HG03460 (cell line): ENCODE results near the gene FUT3.

Experiments used
- ATAC-seq: cut with Tn5 transposase; IDR thresholded peaks from one replicate; pipeline ENCODE4 v1.9.1; 2021; ENCODE audit not compliant: unreplicated experiment

Gene FUT3

DNA sequence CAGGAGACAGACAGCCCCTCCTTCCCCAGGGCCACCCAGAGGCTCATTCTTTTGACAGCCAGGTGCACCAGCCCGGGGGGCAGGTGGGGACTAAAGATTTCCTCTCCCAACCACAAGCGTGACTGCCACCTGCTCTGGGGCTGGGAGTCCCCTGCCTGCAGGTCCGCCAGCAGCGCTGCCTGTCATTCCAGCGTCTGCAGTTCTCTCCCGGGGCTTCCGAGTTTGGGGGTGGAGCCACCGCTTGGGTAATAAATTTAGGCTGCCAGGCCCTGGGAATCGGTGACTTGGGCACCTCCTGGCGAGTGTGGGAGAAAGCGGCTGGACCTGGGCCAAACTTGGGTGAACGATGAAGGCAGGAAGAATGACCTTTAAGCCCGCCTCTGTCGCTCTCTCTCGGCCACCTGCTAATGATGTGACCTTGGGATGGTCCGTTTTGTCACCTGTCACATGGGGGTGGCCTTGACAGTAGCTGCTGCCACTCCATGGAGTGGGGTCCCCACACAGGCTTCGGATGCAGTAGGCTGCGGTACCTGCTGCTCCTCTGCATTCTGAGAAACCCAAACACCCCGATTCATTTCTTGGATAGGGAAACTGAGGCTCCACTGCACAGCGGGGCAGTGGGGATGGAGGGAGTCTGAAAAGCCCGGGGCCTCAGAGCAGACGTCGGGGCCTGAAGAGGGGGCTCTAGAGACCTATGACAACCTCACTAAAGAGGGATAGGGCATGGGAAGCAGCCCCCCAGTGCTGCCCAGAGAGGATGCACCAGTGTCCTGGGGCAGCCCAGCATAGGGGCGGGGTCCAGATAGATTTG is 24.5 kb downstream of the FUT3 start:
- ATAC-seq: no peak

DNA sequence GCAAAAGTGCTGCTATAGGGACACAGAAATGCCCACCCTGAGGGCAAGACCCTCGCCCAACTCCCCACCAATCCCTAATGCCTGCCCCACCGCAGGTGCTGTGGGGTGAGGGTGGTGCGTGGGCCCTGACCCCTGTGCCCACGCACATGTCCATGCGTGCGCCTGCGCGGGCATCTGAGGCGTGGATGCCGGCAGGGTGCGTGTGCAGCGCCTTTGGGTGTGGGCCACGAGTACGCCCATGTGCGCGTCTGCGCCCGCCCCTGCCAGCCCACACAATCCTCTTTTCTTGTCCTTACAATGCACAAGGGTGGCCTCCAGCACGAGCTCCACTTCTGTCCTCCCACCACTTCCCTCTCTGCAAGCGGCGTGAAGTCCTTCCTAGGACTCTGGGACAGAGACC is 26.1 kb downstream of the FUT3 start:
- ATAC-seq: no peak

DNA sequence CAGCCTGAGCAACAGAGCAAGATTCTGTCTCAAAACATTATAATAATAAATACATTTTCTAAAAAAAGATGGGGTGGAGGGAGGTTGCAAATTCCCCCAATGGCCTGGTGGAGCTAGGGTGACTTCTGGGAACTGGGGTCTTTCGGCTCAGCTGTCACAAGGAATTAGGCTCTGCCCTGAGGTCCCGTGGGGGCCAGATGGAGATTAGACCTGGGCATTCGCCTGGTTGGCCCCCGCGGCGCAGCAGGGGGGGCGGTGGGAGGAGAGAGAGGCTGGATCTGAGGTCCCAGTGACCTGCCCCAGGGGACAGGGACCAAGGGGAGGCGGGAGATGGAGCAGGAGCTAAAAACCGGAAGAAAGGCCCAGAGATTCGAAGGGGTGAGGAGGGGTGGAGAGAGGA is 26.5 kb downstream of the FUT3 start:
- no peak for ATAC-seq

DNA sequence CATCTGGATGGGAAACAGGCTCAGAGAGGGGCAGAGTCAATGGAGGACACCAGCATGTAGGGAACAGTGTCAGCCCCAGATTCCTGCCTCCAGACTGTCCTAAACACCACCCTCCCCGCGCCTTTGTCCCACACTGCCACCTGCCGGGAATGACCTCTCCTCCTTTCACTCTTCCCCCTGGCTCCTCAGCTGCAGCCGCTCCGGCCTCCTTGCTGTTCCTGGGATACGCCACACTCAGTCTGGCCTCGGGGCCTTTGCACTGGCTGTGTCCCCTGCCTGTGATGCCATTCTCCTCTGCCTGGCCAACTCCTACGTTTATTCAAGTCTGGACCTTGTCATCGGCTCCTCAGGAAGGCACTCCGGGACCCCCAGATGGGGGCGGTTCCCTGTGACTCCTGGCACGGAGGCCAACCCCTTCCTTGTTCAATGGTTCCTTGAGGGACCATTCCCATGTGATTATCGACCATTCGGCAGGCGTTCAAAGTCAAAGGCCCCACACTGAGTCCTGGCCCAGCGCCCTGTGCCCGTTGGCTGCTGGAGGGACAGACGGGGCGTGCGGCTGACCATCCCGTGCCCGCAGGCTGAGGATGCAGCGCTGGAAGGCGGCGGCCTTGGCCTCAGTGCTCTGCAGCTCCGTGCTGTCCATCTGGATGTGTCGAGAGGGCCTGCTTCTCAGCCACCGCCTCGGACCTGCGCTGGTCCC is 27.5 kb downstream of the FUT3 start:
- ATAC-seq: no peak

DNA sequence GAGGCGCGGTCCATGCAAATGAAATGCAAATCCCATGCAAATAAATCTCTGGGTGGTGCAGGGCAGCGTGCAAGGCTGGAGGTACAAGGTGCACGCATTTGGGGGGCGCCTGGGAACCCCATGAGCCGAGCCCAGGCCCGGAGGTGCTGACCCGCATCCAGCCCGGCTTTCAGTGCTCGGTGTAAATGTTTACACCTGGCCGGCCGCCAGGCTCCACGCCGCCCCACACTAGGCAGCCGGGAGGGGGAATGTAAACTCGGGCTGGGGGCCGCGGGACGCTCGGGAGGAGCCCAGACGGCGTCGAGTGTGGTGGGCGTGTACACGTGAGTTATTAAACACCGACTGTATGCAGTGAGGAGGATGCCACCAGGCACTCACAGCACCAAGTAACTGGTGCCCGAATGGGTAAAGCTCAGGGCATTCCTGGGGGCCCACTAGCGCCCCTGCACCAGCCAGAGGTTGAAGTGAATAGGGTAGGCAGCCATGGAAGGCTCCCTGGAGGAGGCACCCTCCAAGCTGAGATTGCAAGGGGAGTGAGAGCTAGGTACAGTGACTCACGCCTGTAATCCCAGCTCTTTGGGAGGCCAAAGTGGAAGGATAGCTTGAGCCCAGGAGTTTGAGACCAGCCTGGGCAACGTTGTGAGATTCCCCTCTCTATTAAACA is 28.9 kb downstream of the FUT3 start:
- no peak for ATAC-seq

DNA sequence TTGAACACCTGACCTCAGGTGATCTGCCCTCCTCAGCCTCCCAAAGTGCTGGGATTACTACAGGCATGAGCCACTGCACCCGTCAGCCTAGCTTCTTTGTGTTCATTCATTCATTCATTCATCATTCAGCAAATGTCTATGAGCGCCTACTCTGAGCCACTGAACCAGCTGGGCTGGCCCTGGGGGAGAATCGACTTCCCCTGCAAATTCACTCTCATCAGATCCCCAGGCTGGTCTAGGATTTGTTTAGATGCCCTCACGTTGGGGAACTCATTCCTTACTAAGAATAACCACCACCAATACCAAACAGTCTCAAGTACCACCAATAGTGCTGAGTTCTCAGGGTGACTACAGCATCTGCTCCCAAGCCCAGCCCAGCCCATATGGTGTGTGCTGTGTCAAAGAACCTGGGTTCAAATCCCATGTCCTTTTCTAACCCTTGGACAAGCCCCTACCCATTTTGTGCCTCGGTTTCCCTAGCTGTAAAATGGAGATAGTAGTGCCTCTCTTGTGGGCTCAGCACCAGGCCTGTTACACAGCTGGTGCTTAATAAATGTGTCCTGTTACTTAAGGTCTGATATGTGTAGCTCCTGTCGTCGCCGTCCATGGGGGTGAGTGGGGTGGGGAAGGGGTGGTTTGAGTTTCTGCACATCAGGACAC is 29.6 kb downstream of the FUT3 start:
- ATAC-seq: no peak

DNA sequence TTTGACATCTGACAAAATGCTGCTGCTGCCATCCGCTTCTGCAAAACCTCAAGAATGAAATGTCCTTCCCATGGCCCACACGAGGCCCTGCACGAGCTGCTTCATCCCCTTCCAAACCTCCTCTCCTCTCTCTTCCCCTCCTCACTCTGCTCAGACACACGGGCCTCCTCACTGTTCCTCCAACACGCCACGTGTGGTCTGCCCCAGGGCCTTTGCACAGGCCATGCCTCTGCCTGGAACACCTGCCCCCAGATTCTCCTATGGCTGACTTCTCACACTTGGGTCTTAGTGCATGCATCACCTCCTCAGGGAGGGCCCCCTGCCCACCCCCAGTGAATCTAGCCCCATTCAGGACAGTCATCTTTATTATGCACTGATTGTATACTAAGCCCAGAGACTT is 30.5 kb downstream of the FUT3 start:
- ATAC-seq: no peak

DNA sequence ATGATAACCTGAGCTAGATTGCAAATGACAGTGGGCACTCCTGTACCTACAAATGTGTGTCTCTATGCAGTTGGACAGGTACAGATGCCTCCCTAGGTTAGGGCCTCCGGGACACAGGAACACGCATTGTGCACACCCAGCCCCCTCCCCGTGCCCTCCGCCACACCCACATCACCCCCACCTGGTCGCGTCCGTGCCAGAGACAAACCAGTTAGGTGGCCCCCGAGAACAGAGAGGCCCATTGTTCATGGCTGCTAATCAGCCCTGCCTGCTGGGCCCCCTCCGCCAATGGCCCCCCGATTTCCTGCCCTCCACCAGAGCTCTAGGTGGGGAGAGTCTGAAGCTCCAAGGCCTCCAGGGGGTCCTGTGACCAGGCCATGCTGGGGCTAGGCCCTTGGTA is 32.7 kb downstream of the FUT3 start:
- ATAC-seq: no peak

DNA sequence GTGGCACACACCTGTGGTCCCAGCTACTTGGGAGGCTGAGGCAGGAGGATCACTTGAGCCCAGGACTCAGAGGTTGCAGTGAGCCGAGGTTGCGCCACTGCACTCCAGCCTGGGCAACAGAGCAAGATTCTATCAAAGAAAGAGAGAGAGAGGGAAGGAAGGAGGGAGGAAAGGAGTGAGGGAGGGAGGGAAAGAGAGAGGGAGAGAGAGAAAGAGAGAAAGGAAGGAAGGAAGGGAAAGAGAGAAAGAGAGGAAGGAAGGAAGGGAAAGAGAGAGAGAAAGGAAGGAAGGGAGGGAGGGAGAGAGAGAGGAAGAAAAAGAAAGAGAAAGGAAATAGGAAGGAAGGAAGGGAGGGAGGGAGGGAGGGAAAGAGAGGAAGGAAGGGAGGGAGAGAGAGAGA is 34.0 kb downstream of the FUT3 start:
- no peak for ATAC-seq

DNA sequence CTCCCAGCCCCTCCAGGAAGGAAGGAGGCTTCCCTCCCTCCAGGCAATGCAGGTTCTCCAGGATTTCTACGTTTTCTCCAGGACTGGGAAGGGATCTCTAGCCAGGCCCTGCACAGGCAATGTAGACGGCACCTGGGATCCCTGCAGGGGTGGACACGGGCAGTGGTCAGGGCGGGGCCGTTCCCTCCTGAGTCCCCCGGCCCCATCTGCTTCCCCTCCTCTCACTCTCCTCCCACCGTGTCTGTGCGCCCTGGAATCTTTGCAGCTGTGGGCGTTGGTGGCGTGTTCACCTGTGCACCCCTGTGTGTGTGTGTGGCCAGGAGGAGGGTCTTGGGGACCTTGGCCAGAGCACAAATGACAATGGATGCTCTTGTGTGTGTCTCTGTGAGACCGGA is 36.4 kb downstream of the FUT3 start:
- ATAC-seq: no peak

DNA sequence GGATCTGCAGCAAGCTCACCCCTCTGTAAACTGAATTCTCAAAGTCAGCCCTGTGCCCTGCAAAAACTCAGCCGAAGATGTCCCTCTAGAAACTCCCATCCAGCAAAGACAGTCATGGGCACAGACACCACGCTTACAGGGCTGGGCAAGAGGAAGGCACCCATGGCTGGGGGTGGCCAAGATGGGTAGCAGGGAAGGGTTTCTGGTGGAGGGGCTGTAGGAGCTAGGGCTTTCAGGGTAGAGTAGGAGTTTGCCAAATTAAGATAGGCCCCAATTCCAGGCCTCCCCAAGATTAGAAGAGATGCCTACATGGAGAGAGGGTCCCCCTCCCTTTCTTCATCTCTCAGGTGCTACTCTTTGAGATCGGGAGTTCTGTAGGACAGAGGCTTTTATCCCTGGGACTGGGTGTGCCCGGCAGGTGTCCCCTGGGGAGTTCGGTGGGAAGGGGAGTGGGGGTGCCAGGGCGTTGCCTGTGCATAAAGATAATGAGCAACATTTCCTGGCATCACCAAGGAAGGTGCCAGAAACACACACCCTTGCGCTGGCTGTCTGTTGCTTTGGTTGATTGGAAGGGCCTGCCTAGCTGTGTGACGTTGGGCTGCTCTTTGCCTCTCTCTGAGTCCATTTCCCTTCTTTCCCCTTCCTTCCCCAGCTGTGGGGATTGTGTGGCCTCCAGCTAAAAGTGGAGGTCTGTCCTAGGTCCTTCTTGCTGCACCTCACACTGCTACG is 37.0 kb downstream of the FUT3 start:
- ATAC-seq: no peak

DNA sequence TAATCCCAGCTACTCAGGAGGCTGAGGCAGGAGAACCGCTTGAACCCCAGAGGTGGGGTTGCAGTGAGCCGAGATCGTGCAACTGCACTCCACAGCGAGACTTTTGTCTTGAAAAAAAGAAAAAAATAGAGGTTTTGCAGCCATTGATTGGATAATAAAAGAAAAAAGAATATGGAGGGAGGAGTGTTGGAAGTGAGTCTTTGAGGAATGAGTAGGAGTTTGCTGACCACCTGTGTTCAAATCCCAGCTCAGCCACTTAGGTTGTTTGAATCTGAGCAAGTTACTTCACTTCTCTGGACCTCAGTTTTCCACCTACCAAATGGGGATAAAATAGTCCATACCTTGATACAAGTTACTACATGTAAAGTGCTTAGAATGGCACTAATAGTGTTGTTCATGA is 40.1 kb downstream of the FUT3 start:
- no peak for ATAC-seq

DNA sequence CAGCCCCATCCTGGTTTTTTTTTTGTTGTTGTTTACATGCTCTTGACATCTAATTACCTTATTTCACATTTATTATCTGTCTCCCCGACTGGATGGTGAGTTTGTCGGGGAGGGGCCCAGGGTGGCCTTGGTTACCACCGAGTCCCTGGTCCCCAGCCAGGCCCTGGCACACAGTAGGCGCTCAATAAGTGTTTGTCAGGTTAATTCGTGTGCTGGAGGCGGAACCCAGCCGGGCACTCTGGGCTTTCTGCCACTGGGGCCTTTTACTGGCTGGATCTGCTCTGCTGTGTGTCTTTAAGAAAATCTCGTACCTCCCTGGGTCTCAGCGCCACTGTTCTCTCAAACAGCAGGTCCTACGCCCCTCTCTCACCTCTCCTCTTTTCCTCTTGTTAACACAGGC is 41.8 kb downstream of the FUT3 start:
- ATAC-seq: no peak

DNA sequence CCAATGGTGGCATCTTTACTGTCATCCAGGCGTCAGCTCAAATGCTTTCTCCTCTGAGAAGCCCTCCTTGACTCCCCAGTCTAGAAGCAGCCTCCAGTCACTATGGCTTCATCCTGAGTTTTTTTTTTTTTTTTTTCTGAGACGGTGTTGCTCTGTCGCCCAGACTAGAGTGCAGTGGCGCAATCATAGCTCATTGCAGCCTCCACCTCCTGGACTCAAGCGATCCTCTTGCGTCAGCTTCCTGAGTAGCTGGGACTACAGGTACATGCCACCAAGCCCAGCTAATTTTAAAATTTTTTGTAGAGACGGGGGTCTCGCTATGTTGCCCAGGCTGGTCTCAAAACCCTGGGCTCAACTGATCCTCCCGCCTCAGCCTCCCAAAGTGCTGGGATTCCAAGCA is 42.2 kb downstream of the FUT3 start:
- no peak for ATAC-seq

DNA sequence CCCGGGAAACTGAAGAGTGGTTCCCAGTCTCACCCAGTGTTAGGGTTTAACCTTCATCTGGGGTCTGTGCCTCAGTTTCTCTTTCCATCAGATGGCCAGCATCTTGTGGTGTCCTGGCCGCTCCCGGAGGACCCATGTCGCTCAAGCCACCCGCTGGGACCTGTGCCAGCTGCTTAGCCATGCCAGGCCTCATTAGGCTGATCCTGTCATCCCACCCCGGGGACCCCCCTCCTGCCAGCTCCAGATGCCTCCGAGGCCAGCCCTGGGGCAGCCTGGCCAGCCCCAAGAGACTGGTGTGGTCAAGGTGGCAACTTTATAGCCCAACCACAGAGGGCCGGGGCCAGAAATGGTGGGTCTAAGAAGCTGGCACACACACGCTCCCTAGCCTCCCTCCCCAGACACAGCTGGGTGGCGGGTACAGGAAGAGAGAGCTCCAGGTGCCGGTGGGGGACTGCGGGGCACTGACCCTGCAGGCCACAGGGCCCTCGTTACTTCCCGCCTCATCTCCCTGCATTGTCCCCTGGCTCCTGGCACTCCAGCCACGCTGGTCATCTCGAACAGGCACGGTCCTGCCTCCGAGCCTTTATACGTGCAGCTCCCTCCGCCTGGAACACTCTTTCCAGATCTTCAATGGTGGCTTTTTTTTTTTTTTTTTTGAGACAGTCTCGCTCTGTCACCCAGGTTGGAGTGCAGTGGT is 43.0 kb downstream of the FUT3 start:
- ATAC-seq: no peak

DNA sequence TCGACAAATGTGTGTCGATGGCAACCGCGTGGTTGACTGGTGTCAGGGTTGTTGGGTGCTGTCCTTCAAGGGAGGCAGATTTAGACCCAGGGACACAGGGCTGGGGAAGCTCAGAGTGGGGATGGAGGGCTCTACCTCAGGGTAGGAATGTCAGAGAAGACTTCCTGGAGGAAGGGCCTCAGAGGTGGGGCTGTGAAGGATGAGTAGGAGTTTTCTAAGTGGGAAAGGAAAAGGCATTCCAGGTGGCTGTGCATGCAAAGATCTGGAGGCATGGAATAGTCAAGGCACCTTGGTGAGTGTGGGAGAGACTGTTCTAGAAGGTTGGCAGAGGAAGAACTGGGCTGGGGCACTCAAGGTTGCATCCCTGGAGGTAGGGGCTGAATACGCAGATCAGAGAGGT is 44.3 kb downstream of the FUT3 start:
- no peak for ATAC-seq

DNA sequence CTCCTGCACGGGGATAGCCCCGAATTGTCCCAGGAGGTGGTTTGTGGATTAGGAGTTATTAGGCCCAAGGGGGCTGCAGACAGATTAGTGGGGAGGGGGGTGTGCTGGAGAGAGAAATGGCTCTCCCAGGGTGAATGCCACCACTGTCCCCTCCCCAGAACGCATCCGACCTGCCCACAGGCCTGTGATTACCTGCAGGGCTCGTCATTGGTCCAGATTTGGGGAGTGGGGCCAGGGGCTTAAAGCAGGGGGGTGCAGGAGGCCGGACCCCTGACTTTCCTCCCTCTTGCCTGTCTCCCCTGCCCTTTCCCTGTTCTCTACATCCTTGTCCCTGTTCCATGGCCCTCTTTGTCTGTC is 45.1 kb downstream of the FUT3 start:
- ATAC-seq: no peak

DNA sequence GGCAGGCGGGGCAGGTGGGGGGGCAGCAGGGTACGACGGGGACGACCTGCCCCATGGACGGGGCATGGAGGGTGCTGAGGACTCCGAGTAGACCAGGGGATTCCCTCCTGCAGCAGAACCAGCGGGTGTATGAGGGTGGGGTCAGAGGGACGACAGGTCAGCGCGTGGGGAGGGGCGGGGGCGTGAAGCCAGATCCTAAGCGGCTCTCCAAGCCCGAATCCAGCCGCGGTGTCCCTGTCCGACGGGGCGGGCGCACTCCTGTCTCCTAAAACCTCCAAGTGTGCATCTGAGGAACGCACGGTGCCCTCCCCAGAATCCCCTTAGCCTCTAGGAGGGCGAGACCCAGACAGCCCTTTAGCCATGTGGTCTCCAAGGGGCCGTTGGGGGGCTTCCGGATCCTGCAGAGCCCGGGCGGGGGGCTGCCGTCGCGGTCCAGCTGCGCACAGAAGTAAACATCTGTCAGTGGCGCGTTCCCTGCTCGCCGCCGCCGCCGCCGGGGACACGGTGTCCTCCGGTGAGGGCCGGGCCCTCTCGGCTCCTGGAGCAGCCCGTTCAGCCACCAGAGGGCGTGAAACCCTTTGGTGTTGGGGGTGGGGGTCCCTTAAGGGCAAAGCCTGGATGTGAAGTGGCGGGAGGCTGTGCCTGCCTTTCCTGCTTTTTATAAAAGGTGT is 45.7 kb downstream of the FUT3 start:
- no peak for ATAC-seq

DNA sequence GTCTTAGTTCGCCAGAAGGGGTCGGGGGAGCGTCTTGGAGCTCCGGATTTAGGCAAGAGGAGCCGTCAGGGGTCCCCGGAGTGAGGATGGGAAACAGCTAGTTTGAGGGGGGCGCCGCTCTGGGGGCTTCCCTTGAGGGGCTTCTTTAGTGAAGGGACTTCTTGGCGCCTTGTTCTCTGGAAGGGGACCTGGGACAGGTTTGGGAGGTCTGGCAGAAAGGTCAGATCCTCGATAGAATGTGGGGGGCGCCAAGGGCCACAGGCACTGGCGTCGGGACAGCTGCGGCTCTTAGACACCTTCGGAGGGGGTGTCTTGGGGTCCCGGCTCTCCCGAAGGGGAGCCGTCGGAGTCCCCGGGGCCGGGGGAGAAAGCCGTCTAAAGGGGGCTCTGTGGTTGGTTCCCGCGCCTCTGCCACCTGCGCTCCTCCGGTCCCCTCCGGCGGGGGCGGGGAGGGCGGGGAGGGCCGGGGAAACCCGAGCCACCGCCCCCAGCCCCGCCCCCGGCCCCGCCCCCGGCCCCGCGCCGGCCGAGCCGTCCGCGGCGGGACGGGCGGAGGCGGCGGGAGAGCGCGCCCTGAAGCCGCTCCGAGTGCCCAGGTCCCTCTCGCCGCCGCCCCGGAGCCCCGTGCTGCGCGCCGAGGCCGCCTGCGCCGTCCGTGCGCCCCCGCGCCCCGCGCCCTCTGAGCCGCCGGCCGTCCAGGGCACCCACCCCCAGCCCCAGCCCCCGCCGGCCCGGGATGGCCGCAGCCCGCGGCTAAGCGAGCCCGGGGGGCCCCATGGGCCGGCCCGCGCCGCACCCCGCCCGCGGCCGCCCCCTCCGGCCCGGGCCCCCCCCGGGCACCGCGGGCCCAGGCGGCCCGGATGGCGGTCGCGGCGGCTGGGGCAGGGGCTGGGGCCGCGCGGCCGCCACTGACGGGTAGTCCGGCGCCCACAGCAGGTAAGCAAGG is 46.5 kb downstream of the FUT3 start, which contains the start of gene NRTN:
NRTN (plus strand) TSS at position 552 of the 946 bp plus-strand sequence. CDS start 19,099 bp downstream, outside the sequence.
- ATAC-seq: no peak
